SU-DHL-6 (cell line): ENCODE measurements around the gene SLC18A2.
A peak's percentile ranks its signal among the peaks of the same experiment; 100 is the strongest.

Source experiments
- EZH2phosphoT487 ChIP-seq: fragments of 200-600 bp; sonication (generic), shearing (Covaris generic); conservative IDR thresholded peaks from 2 replicates; pipeline ENCODE4 v1.6.1; 2018; ENCODE audit warnings: mild to moderate bottlenecking, antibody characterized with exemption, low read length, moderate library complexity, mixed read lengths
- TF ChIP-seq, protein P1 (sequence below): fragments of 200-600 bp; sonication (generic); IDR thresholded peaks from one replicate; pipeline ENCODE4 v1.5.1; 2017; ENCODE audit warnings: antibody characterized with exemption, mild to moderate bottlenecking, low read length, moderate library complexity; ENCODE audit not compliant: insufficient read depth, poor library complexity, severe bottlenecking

DNA sequence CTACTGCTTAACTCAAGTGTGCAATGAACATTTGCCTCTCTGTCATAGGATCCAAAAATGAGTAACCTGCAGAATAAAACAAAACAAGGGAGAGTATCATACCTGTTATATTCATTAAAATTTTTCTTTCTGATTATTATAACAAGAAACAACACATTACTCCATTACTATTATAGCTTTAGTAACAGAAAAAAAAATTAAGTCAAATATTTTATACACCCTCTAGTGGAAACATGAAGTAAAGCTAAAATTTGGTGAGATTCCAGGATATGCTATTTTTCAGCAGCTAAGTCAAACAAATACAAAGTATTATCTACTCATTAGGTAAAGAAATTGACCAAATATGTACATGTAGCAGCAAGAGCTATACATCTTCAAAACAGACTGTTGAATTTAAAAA lies 78.0 kb downstream of the SLC18A2 start:
- TF ChIP-seq, protein P1, sequence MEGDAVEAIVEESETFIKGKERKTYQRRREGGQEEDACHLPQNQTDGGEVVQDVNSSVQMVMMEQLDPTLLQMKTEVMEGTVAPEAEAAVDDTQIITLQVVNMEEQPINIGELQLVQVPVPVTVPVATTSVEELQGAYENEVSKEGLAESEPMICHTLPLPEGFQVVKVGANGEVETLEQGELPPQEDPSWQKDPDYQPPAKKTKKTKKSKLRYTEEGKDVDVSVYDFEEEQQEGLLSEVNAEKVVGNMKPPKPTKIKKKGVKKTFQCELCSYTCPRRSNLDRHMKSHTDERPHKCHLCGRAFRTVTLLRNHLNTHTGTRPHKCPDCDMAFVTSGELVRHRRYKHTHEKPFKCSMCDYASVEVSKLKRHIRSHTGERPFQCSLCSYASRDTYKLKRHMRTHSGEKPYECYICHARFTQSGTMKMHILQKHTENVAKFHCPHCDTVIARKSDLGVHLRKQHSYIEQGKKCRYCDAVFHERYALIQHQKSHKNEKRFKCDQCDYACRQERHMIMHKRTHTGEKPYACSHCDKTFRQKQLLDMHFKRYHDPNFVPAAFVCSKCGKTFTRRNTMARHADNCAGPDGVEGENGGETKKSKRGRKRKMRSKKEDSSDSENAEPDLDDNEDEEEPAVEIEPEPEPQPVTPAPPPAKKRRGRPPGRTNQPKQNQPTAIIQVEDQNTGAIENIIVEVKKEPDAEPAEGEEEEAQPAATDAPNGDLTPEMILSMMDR: peak; percentile 49
- TF ChIP-seq EZH2phosphoT487: no peak
